Prostate gland (tissue), 2 donors: ENCODE results near the gene SLC22A1. TPM values are rescaled to one million over a fixed set of nuclear protein-coding genes. Genes with fewer than 3 reads are reported as not detected.
"Not testable (repeated sequence)": the region's sequence is repeated elsewhere in the genome, so short reads cannot be mapped to it uniquely, and the experiment has no call there.

Experiments used
- DNase-seq: peaks from one replicate; pipeline ENCODE4 v3.0.0-alpha.2; 2019; ENCODE audit warnings: low spot score
- H3K27ac ChIP-seq, 2 donors: fragments of 200-600 bp; sonication (generic); 2 replicates each; pipeline ENCODE4 v1.5.1; 2017 to 2019
- H3K27me3 ChIP-seq: fragments of 200-600 bp; sonication (generic); replicated peaks from 2 replicates; pipeline ENCODE4 v1.5.1; 2019; ENCODE audit not compliant: insufficient read depth
- H3K36me3 ChIP-seq, 2 donors: fragments of 200-600 bp; sonication (generic); 1 replicate in 1 of 2; 2 replicates in 1 of 2; pipeline versions ENCODE4 v1.5.1 to v1.8.1; 2017 to 2019
- H3K4me1 ChIP-seq: fragments of 200-600 bp; sonication (generic); replicated peaks from 2 replicates; pipeline ENCODE4 v1.5.1; 2019
- H3K4me3 ChIP-seq, 2 donors: fragments of 200-600 bp; sonication (generic); 2 replicates each; pipeline ENCODE4 v1.5.1; 2017 to 2019
- H3K9me3 ChIP-seq: fragments of 200-600 bp; sonication (generic); 2 replicates; pipeline ENCODE4 v1.5.1; 2017
- POLR2A ChIP-seq: fragments of 450-650 bp; IDR thresholded peaks from one replicate; pipeline ENCODE4 v1.6.1; 2016; ENCODE audit warnings: antibody characterized with exemption, mild to moderate bottlenecking
- POLR2AphosphoS5 ChIP-seq: sonication (generic); formaldehyde crosslinking; IDR thresholded peaks from one replicate; pipeline ENCODE4 v1.6.1; 2017; ENCODE audit warnings: antibody characterized with exemption
- WGBS: methylation state at CpG from one replicate; pipeline ENCODE4 v1.1.5; 2018; 5-methylcytosine and 5-hydroxymethylcytosine counted together
- intact Hi-C: fragments of 100-400 bp; cut with DNase I; formaldehyde crosslinking; loops from one replicate; pipeline ENCODE4 v1.14.2; 2022
- total RNA-seq, 2 donors: library from RNA; depleted of rRNA; stranded (reverse); fragments of >200 nt; gene quantifications; one replicate each; pipeline ENCODE4 v1.1.0, GENCODE V29; 2016
- TF ChIP-seq, protein P1 (sequence below), 4 experiments: fragments of 200-600 bp in 2 of 4; fragments of 450-650 bp in 2 of 4; sonication (generic) in 2 of 4; IDR thresholded peaks; 1 replicate in 3 of 4; 2 replicates in 1 of 4; pipeline ENCODE4 v1.5.1; 2016 to 2019; ENCODE audit warnings: antibody characterized with exemption in 4 of 4, mild to moderate bottlenecking in 2 of 4, moderate library complexity in 2 of 4

SLC22A1 gene
- total RNA-seq, 2 donors from 2014 or later: 0.80 to 4.4 TPM

DNA sequence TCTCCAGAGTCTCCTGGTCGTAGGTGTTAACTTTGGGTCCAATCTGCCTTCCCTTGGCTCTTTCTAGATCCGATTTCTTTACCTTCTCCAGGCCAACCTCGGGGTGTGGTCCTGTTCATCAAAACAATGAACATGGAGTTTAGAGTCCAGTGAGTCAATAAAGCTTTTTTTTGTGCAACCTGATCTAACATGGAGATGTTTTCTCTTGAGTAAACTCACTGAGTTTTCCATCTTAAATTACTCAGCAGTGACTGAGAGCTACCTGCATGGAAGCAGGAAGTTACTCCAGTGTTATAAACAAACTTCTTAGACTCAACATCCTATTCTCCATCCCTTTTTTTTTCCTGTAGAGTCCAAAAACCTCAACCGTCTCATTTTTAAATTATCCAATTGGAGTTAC lies 14.9 kb upstream of the SLC22A1 start:
- Histone ChIP-seq H3K4me3 (no peak overlapping the region), H3K27ac (peak overlapping the region in 1 of 2 donors; percentile 44), H3K36me3 (no peaks in the 10 kb centered on the region), H3K27me3 (no peaks in the 10 kb centered on the region), H3K9me3 (no peaks in the 10 kb centered on the region), H3K4me1 (no peaks in the 10 kb centered on the region)
- peak; percentile 41 for TF ChIP-seq POLR2AphosphoS5
- TF ChIP-seq POLR2A: no peak
- intact Hi-C loops: no loop called here
- 74% methylated on average over 4 of the region's 4 CpGs for WGBS
- DNase-seq: peak; percentile 20

DNA sequence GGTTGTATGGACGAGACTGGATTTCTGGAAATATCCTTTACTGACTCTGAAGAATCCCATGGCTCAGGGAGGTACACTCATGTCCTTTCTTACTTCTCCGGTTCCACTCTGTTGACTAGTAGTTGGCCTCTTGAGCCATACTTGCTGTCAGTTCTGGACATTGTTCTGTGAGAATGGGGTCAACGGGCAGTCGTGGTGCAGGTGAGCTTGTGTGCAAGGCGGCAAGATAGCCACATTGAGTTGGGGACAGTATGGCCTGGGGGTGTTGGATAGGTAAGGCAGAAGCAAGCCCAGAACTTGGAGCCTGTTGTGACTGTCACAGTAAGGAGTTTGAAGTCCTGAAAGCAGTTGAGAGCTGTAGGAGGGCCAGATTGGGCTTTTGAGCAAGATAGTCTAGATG lies 13.5 kb upstream of the SLC22A1 start:
- intact Hi-C loops: no loop called here
- no peaks in the 10 kb centered on the region for H3K9me3 ChIP-seq
- TF ChIP-seq POLR2A (no peak), POLR2AphosphoS5 (no peak)
- TF ChIP-seq, protein P1, sequence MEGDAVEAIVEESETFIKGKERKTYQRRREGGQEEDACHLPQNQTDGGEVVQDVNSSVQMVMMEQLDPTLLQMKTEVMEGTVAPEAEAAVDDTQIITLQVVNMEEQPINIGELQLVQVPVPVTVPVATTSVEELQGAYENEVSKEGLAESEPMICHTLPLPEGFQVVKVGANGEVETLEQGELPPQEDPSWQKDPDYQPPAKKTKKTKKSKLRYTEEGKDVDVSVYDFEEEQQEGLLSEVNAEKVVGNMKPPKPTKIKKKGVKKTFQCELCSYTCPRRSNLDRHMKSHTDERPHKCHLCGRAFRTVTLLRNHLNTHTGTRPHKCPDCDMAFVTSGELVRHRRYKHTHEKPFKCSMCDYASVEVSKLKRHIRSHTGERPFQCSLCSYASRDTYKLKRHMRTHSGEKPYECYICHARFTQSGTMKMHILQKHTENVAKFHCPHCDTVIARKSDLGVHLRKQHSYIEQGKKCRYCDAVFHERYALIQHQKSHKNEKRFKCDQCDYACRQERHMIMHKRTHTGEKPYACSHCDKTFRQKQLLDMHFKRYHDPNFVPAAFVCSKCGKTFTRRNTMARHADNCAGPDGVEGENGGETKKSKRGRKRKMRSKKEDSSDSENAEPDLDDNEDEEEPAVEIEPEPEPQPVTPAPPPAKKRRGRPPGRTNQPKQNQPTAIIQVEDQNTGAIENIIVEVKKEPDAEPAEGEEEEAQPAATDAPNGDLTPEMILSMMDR (IDR thresholded peaks at IDR 0.05): no peak
- DNase-seq: no peak
- no peak overlapping the region for H3K27ac ChIP-seq
- no peaks in the 10 kb centered on the region for H3K27me3 ChIP-seq
- H3K4me3 ChIP-seq: no peak overlapping the region
- no peaks in the 10 kb centered on the region for H3K4me1 ChIP-seq
- no peaks in the 10 kb centered on the region for H3K36me3 ChIP-seq
- 96% methylated on average over 5 of the region's 5 CpGs for WGBS

DNA sequence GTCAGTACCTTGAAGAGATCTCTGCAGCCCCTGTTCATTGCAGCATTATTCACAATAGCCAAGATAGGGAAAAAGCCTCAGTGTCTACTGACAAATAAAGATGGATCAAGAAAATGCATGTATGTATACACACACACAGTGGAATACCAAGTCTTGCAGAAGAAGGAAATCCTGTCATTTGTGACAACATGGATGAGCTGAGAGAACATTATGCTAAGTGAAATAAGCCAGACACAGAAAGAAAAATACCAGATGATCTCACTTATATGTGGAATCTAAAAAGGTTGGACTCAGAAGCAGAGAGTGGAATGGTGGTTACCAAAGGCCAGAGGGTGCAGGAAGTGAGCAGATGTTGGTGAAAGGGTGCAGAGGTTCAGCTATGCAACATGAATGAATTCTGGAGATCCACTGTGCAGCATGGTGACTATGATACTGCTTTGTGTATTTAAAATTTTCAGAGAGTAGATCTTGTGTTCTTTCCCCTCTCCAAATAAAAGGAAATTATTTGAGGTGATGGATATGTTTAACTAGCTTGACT lies 11.0 kb upstream of the SLC22A1 start:
- H3K27ac ChIP-seq: no peak overlapping the region
- DNase-seq: no peak
- no peaks in the 10 kb centered on the region for H3K36me3 ChIP-seq
- intact Hi-C loops: no loop called here
- TF ChIP-seq POLR2A (no peak), POLR2AphosphoS5 (no peak)
- TF ChIP-seq, protein P1 (IDR thresholded peaks at IDR 0.05): no peak
- no peaks in the 10 kb centered on the region for H3K4me1 ChIP-seq
- H3K4me3 ChIP-seq: no peak overlapping the region
- no peaks in the 10 kb centered on the region for H3K27me3 ChIP-seq
- no peaks in the 10 kb centered on the region for H3K9me3 ChIP-seq

DNA sequence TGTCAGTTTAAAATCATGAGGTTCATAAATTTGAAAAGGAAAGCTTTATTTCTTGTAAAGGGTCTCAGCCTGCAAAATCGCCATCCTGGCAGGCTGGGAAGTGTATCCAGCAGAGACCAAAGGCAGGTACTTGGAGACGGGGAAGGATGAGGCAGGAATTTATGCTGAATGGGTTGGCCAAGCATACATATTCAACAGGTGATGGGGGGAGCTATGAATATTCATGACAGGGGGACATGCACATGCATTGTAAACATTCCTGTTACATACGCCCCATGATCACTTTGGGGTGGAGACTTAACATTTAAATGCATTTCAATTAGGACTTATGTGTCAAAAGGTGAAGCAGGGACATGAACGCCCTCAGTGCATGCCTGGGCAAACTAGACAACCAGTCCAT lies 9.8 kb upstream of the SLC22A1 start:
- no peaks in the 10 kb centered on the region for H3K9me3 ChIP-seq
- H3K36me3 ChIP-seq: no peaks in the 10 kb centered on the region
- H3K27me3 ChIP-seq: no peaks in the 10 kb centered on the region
- 86% methylated on average over 4 of the region's 4 CpGs for WGBS
- intact Hi-C loops: no loop called here
- H3K4me1 ChIP-seq: no peaks in the 10 kb centered on the region
- no peak overlapping the region for H3K4me3 ChIP-seq
- TF ChIP-seq POLR2A (no peak), POLR2AphosphoS5 (no peak)
- TF ChIP-seq, protein P1 (IDR thresholded peaks at IDR 0.05): no peak
- H3K27ac ChIP-seq: no peak overlapping the region
- DNase-seq: no peak

DNA sequence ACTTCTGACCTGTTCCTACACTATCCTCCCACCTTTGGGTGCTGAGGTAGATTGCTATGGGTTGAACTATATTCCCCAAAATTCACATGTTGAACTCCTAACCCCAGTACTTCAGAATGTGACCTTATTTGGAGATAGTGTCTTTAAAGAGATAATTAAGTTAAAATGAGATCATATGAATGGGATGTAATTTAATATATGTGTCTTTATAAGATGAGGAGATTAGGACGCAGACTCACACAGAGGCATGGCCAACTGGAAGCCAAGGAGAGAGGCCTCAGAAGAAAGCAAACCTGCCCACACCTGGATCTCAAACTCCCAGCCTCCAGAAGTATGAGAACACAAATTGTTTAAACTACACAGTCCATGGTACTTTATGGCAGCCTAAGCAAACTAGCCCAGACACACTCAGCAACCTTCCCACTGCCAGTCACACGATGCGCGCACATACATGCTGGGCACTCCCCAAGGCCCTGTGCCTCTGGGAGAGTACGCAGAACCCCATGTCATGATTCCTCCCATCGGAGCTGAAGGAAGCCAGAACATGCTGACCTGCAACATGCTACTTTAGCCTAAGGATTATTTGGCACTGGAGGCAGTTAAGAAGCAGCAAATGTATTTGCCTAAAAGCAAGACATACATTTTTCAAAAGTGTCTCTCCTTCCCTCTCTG lies 8.9 kb upstream of the SLC22A1 start:
- no peaks in the 10 kb centered on the region for H3K36me3 ChIP-seq
- intact Hi-C loops: no loop called here
- no peaks in the 10 kb centered on the region for H3K27me3 ChIP-seq
- no peaks in the 10 kb centered on the region for H3K4me1 ChIP-seq
- no peak overlapping the region for H3K4me3 ChIP-seq
- WGBS: 76% methylated on average over 6 of the region's 6 CpGs
- H3K27ac ChIP-seq: no peak overlapping the region
- DNase-seq: no peak
- H3K9me3 ChIP-seq: no peaks in the 10 kb centered on the region
- TF ChIP-seq, protein P1 (IDR thresholded peaks at IDR 0.05): no peak
- TF ChIP-seq POLR2A: no peak

DNA sequence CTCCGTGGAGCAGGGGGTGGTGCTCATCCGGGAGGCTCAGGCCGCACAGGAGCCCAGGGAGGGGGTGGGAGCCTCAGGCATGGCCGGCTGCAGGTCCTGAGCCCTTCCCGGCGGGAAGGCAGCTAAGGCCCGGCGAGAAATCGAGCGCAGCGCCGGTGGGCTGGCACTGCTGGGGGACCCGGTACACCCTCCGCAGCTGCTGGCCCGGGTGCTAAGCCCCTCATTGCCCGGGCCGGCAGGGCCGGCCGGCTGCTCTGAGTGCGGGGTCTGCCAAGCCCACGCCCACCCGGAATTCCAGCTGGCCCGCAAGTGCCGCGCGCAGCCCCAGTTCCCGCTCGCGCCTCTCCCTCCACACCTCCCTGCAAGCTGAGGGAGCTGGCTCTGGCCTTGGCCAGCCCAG lies 7.1 kb upstream of the SLC22A1 start:
- H3K4me1 ChIP-seq, H3K4me3 ChIP-seq, H3K27ac ChIP-seq, H3K27me3 ChIP-seq, intact Hi-C loops, H3K9me3 ChIP-seq, DNase-seq, H3K36me3 ChIP-seq: not testable (repeated sequence)
- 96% methylated on average over 13 of the region's 29 CpGs for WGBS
